ENCODE results near the gene ISG15.

The ISG15 gene

GRCh38 chr1:1022302-1023009, 9.2 kb downstream of the ISG15 start:
- H3K23ac ChIP-seq (ENCODE audit: low read length) = no peak overlapping the region
- no peak overlapping the region for H2BK5ac ChIP-seq (ENCODE audit: low read length)
- no peak overlapping the region for H3K4me3 ChIP-seq (ENCODE audit: low read length)
- no peak overlapping the region for H2BK15ac ChIP-seq (replicated peaks; ENCODE audit: low read depth)
- no peak overlapping the region for H3K4ac ChIP-seq (ENCODE audit: low read depth, low read length)
- no CpG with 5 or more reads among the region's 27 CpGs for WGBS (ENCODE audit: extremely low coverage, insufficient coverage, low lambda C conversion rate)
- DNase-seq = no peak
- no peak overlapping the region for H2BK120ac ChIP-seq (ENCODE audit: low read depth, low read length)
- H3K27me3 ChIP-seq (ENCODE audit: insufficient read depth, low read length, poor library complexity) = no peaks in the 10 kb centered on the region
- peak overlapping the region; percentile 25 for H3K56ac ChIP-seq (ENCODE audit: low read length)
- peaks cover 8% of the 10 kb centered on the region for H3K4me1 ChIP-seq (ENCODE audit: control insufficient read depth, low read depth, low read length)
- no peak overlapping the region for H4K8ac ChIP-seq (ENCODE audit: low read depth, low read length)
- no peaks in the 10 kb centered on the region for H3K36me3 ChIP-seq (ENCODE audit: control insufficient read depth, insufficient read depth, low read length)
- no peak overlapping the region for H3K9ac ChIP-seq (ENCODE audit: low read length)
- no peak overlapping the region for H4K5ac ChIP-seq (ENCODE audit: low read length)
- H3K18ac ChIP-seq (ENCODE audit: low read length) = no peak overlapping the region
- no peak overlapping the region for H3K27ac ChIP-seq (ENCODE audit: low read depth, low read length)
- H2AK5ac ChIP-seq (ENCODE audit: low read length) = no peak overlapping the region
- H3K4me2 ChIP-seq (ENCODE audit: low read length) = no peak overlapping the region
- no peaks in the 10 kb centered on the region for H3K79me2 ChIP-seq (ENCODE audit: control insufficient read depth, insufficient read depth, low read length)
- H3K79me1 ChIP-seq (ENCODE audit: low read length) = peaks cover 4% of the 10 kb centered on the region

- H3K79me2 ChIP-seq (ENCODE audit: control insufficient read depth, insufficient read depth, low read length) = no peaks in the 10 kb centered on the region
- H2BK5ac ChIP-seq (ENCODE audit: low read length) = no peak overlapping the region
- peaks cover 4% of the 10 kb centered on the region for H3K79me1 ChIP-seq (ENCODE audit: low read length)
- no peak overlapping the region for H4K5ac ChIP-seq (ENCODE audit: low read length)
- WGBS (ENCODE audit: extremely low coverage, insufficient coverage, low lambda C conversion rate) = no CpG with 5 or more reads among the region's 13 CpGs
- no peaks in the 10 kb centered on the region for H3K36me3 ChIP-seq (ENCODE audit: control insufficient read depth, insufficient read depth, low read length)
- no peak overlapping the region for H3K9ac ChIP-seq (ENCODE audit: low read length)
- no peak overlapping the region for H2BK15ac ChIP-seq (replicated peaks; ENCODE audit: low read depth)
- peaks cover 8% of the 10 kb centered on the region for H3K4me1 ChIP-seq (ENCODE audit: control insufficient read depth, low read depth, low read length)
- DNase-seq = no peak
- H3K27ac ChIP-seq (ENCODE audit: low read depth, low read length) = no peak overlapping the region
- H2BK120ac ChIP-seq (ENCODE audit: low read depth, low read length) = no peak overlapping the region
- peak overlapping the region; percentile 66 for H3K23ac ChIP-seq (ENCODE audit: low read length)
- no peak overlapping the region for H2AK5ac ChIP-seq (ENCODE audit: low read length)
- no peak overlapping the region for H4K8ac ChIP-seq (ENCODE audit: low read depth, low read length)
- no peak overlapping the region for H3K56ac ChIP-seq (ENCODE audit: low read length)
- H3K4ac ChIP-seq (ENCODE audit: low read depth, low read length) = no peak overlapping the region
- H3K18ac ChIP-seq (ENCODE audit: low read length) = no peak overlapping the region
- H3K4me2 ChIP-seq (ENCODE audit: low read length) = no peak overlapping the region
- no peak overlapping the region for H3K4me3 ChIP-seq (ENCODE audit: low read length)
- no peaks in the 10 kb centered on the region for H3K27me3 ChIP-seq (ENCODE audit: insufficient read depth, low read length, poor library complexity)
Measured at GRCh38 chr1:1023700-1024099, 10.4 kb downstream of the ISG15 start.

- DNase-seq = no peak
- H2AK5ac ChIP-seq (ENCODE audit: low read length) = no peak overlapping the region
- no peak overlapping the region for H3K4ac ChIP-seq (ENCODE audit: low read depth, low read length)
- H3K27ac ChIP-seq (ENCODE audit: low read depth, low read length) = no peak overlapping the region
- H3K18ac ChIP-seq (ENCODE audit: low read length) = no peak overlapping the region
- peaks cover 8% of the 10 kb centered on the region for H3K4me1 ChIP-seq (ENCODE audit: control insufficient read depth, low read depth, low read length)
- no peaks in the 10 kb centered on the region for H3K27me3 ChIP-seq (ENCODE audit: insufficient read depth, low read length, poor library complexity)
- peaks cover 4% of the 10 kb centered on the region for H3K79me1 ChIP-seq (ENCODE audit: low read length)
- no peaks in the 10 kb centered on the region for H3K79me2 ChIP-seq (ENCODE audit: control insufficient read depth, insufficient read depth, low read length)
- H2BK120ac ChIP-seq (ENCODE audit: low read depth, low read length) = no peak overlapping the region
- no peak overlapping the region for H2BK15ac ChIP-seq (replicated peaks; ENCODE audit: low read depth)
- peak overlapping the region; percentile 17 for H3K56ac ChIP-seq (ENCODE audit: low read length)
- no peak overlapping the region for H4K8ac ChIP-seq (ENCODE audit: low read depth, low read length)
- no peaks in the 10 kb centered on the region for H3K36me3 ChIP-seq (ENCODE audit: control insufficient read depth, insufficient read depth, low read length)
- H3K23ac ChIP-seq (ENCODE audit: low read length) = peak overlapping the region; percentile 66
- H3K4me3 ChIP-seq (ENCODE audit: low read length) = no peak overlapping the region
- H3K9ac ChIP-seq (ENCODE audit: low read length) = no peak overlapping the region
- H3K4me2 ChIP-seq (ENCODE audit: low read length) = no peak overlapping the region
- H2BK5ac ChIP-seq (ENCODE audit: low read length) = no peak overlapping the region
- H4K5ac ChIP-seq (ENCODE audit: low read length) = no peak overlapping the region
- WGBS (ENCODE audit: extremely low coverage, insufficient coverage, low lambda C conversion rate) = no CpG with 5 or more reads among the region's 9 CpGs
Measured at GRCh38 chr1:1024149-1024770, 11.0 kb downstream of the ISG15 start.

GRCh38 chr1:1024771-1025699, 11.7 kb downstream of the ISG15 start:
- Histone ChIP-seq H3K56ac (ENCODE audit: low read length) (peak overlapping the region; percentile 74), H3K79me2 (ENCODE audit: control insufficient read depth, insufficient read depth, low read length) (no peaks in the 10 kb centered on the region), H3K4me3 (ENCODE audit: low read length) (no peak overlapping the region), H3K27me3 (ENCODE audit: insufficient read depth, low read length, poor library complexity) (no peaks in the 10 kb centered on the region), H3K18ac (ENCODE audit: low read length) (peak overlapping the region; percentile 42), H4K5ac (ENCODE audit: low read length) (no peak overlapping the region), H2BK5ac (ENCODE audit: low read length) (no peak overlapping the region), H2AK5ac (ENCODE audit: low read length) (no peak overlapping the region), H3K79me1 (ENCODE audit: low read length) (peaks cover 4% of the 10 kb centered on the region), H4K8ac (ENCODE audit: low read depth, low read length) (no peak overlapping the region), H3K23ac (ENCODE audit: low read length) (no peak overlapping the region), H3K27ac (ENCODE audit: low read depth, low read length) (peak overlapping the region; percentile 36), H2BK120ac (ENCODE audit: low read depth, low read length) (peak overlapping the region; percentile 47), H3K36me3 (ENCODE audit: control insufficient read depth, insufficient read depth, low read length) (no peaks in the 10 kb centered on the region), H3K9ac (ENCODE audit: low read length) (peak overlapping the region; percentile 44), H3K4me2 (ENCODE audit: low read length) (no peak overlapping the region), H3K4me1 (ENCODE audit: control insufficient read depth, low read depth, low read length) (peaks cover 8% of the 10 kb centered on the region), H2BK15ac (replicated peaks; ENCODE audit: low read depth) (no peak overlapping the region), H3K4ac (ENCODE audit: low read depth, low read length) (peak overlapping the region; percentile 61)
- WGBS (ENCODE audit: extremely low coverage, insufficient coverage, low lambda C conversion rate) = no CpG with 5 or more reads among the region's 31 CpGs
- DNase-seq = peak; percentile 93

- H3K36me3 ChIP-seq (ENCODE audit: control insufficient read depth, insufficient read depth, low read length) = no peaks in the 10 kb centered on the region
- DNase-seq = no peak
- H2BK5ac ChIP-seq (ENCODE audit: low read length) = no peak overlapping the region
- H4K5ac ChIP-seq (ENCODE audit: low read length) = no peak overlapping the region
- peaks cover 4% of the 10 kb centered on the region for H3K79me1 ChIP-seq (ENCODE audit: low read length)
- H3K4me1 ChIP-seq (ENCODE audit: control insufficient read depth, low read depth, low read length) = peaks cover 8% of the 10 kb centered on the region
- peak overlapping the region; percentile 42 for H3K18ac ChIP-seq (ENCODE audit: low read length)
- no peaks in the 10 kb centered on the region for H3K79me2 ChIP-seq (ENCODE audit: control insufficient read depth, insufficient read depth, low read length)
- H4K8ac ChIP-seq (ENCODE audit: low read depth, low read length) = no peak overlapping the region
- H2BK15ac ChIP-seq (replicated peaks; ENCODE audit: low read depth) = no peak overlapping the region
- no peak overlapping the region for H3K56ac ChIP-seq (ENCODE audit: low read length)
- no peak overlapping the region for H3K4ac ChIP-seq (ENCODE audit: low read depth, low read length)
- WGBS (ENCODE audit: extremely low coverage, insufficient coverage, low lambda C conversion rate) = no CpG with 5 or more reads among the region's 10 CpGs
- H3K23ac ChIP-seq (ENCODE audit: low read length) = no peak overlapping the region
- no peaks in the 10 kb centered on the region for H3K27me3 ChIP-seq (ENCODE audit: insufficient read depth, low read length, poor library complexity)
- H3K27ac ChIP-seq (ENCODE audit: low read depth, low read length) = no peak overlapping the region
- no peak overlapping the region for H3K9ac ChIP-seq (ENCODE audit: low read length)
- H2AK5ac ChIP-seq (ENCODE audit: low read length) = no peak overlapping the region
- no peak overlapping the region for H3K4me3 ChIP-seq (ENCODE audit: low read length)
- no peak overlapping the region for H3K4me2 ChIP-seq (ENCODE audit: low read length)
- H2BK120ac ChIP-seq (ENCODE audit: low read depth, low read length) = no peak overlapping the region
Measured at GRCh38 chr1:1025730-1026129, 12.4 kb downstream of the ISG15 start.

Measured in mesendoderm (in vitro differentiated cells).